HepG2 (cell line): ENCODE data around the gene ZNF331. TPM values are rescaled to one million over a fixed set of nuclear protein-coding genes. Genes with fewer than 3 reads are reported as not detected.

Experiments used
- CAMTA2 ChIP-seq: sonication (generic); formaldehyde crosslinking; IDR thresholded peaks from 2 replicates; pipeline ENCODE4 v1.4.0; 2020; ENCODE audit warnings: mild to moderate bottlenecking, missing genetic modification reagents, borderline replicate concordance
- ELF3 ChIP-seq: IDR thresholded peaks from 2 replicates; pipeline ENCODE4 v1.6.1; 2016; ENCODE audit warnings: missing genetic modification reagents, missing compliant biosample characterization
- FOXC1 ChIP-seq: sonication (generic); formaldehyde crosslinking; IDR thresholded peaks from 2 replicates; pipeline ENCODE4 v1.8.0; 2022; ENCODE audit warnings: mild to moderate bottlenecking, missing genetic modification reagents, borderline replicate concordance
- GABPB1 ChIP-seq: IDR thresholded peaks from 2 replicates; pipeline ENCODE4 v1.6.1; 2016; ENCODE audit warnings: mild to moderate bottlenecking, missing genetic modification reagents, moderate library complexity, missing compliant biosample characterization
- HDAC1 ChIP-seq: sonication (generic); formaldehyde crosslinking; IDR thresholded peaks from 2 replicates; pipeline ENCODE4 v1.5.1; 2020; ENCODE audit warnings: mild to moderate bottlenecking, missing genetic modification reagents
- IKZF1 ChIP-seq: fragments of 450-650 bp; IDR thresholded peaks from 2 replicates; pipeline ENCODE4 v1.7.1; 2016
- MBNL3 ChIP-seq: fragments of 250-450 bp; sonication (Bioruptor Pico); conservative IDR thresholded peaks from 2 replicates; pipeline ENCODE4 v1.8.0; 2022; ENCODE audit warnings: mild to moderate bottlenecking, inconsistent platforms
- MTF1 ChIP-seq: sonication (generic); formaldehyde crosslinking; IDR thresholded peaks from 2 replicates; pipeline ENCODE4 v1.5.0; 2020; ENCODE audit warnings: missing genetic modification reagents
- MZF1 ChIP-seq: sonication (generic); formaldehyde crosslinking; IDR thresholded peaks from 2 replicates; pipeline ENCODE4 v1.8.1; 2023; ENCODE audit warnings: mild to moderate bottlenecking, missing genetic modification reagents, borderline replicate concordance
- POLR2G ChIP-seq: fragments of 200-400 bp; formaldehyde crosslinking; IDR thresholded peaks from 2 replicates; pipeline ENCODE4 v1.6.1; 2018; ENCODE audit warnings: mild to moderate bottlenecking, low read depth, low read length, moderate library complexity
- SALL1 ChIP-seq: sonication (generic); formaldehyde crosslinking; IDR thresholded peaks from 2 replicates; pipeline ENCODE4 v1.8.0; 2022; ENCODE audit warnings: mild to moderate bottlenecking, missing genetic modification reagents
- SP4 ChIP-seq: sonication (generic); formaldehyde crosslinking; IDR thresholded peaks from 2 replicates; pipeline ENCODE4 v1.8.1; 2023; ENCODE audit warnings: mild to moderate bottlenecking, missing genetic modification reagents
- SUZ12 ChIP-seq: fragments of 150-350 bp; IDR thresholded peaks from 2 replicates; pipeline ENCODE4 v1.6.1; 2014; ENCODE audit warnings: low read depth, low read length
- TBX2 ChIP-seq: sonication (generic); formaldehyde crosslinking; IDR thresholded peaks from 2 replicates; pipeline ENCODE4 v1.5.0; 2020; ENCODE audit warnings: missing genetic modification reagents, mild to moderate bottlenecking, borderline replicate concordance
- ZBTB8A ChIP-seq: sonication (generic); formaldehyde crosslinking; IDR thresholded peaks from 2 replicates; pipeline ENCODE4 v1.4.0; 2020; ENCODE audit warnings: mild to moderate bottlenecking, low read depth, missing genetic modification reagents, borderline replicate concordance
- ZC3H4 ChIP-seq: sonication (generic); formaldehyde crosslinking; IDR thresholded peaks from 2 replicates; pipeline ENCODE4 v1.4.0; 2020; ENCODE audit warnings: missing genetic modification reagents, borderline replicate concordance
- ZFP62 ChIP-seq: sonication (generic); formaldehyde crosslinking; IDR thresholded peaks from 2 replicates; pipeline ENCODE4 v1.4.0; 2020; ENCODE audit warnings: missing genetic modification reagents
- ZIK1 ChIP-seq: sonication (generic); formaldehyde crosslinking; IDR thresholded peaks from 2 replicates; pipeline ENCODE4 v1.5.0; 2020; ENCODE audit warnings: mild to moderate bottlenecking, low read depth, missing genetic modification reagents, borderline replicate concordance
- ZNF124 ChIP-seq: sonication (generic); formaldehyde crosslinking; IDR thresholded peaks from 2 replicates; pipeline ENCODE4 v1.4.0; 2020; ENCODE audit warnings: missing genetic modification reagents
- ZNF225 ChIP-seq: sonication (generic); formaldehyde crosslinking; IDR thresholded peaks from 2 replicates; pipeline ENCODE4 v1.4.0; 2020; ENCODE audit warnings: mild to moderate bottlenecking, missing genetic modification reagents
- ZNF260 ChIP-seq: sonication (generic); formaldehyde crosslinking; IDR thresholded peaks from 2 replicates; pipeline ENCODE4 v1.4.0; 2020; ENCODE audit warnings: missing genetic modification reagents, low read depth, mild to moderate bottlenecking, borderline replicate concordance
- ZNF326 ChIP-seq: sonication (generic); formaldehyde crosslinking; IDR thresholded peaks from 2 replicates; pipeline ENCODE4 v1.4.0; 2020; ENCODE audit warnings: missing genetic modification reagents, borderline replicate concordance
- ZNF782 ChIP-seq: sonication (generic); formaldehyde crosslinking; IDR thresholded peaks from 2 replicates; pipeline ENCODE4 v1.4.0; 2020; ENCODE audit warnings: missing genetic modification reagents, mild to moderate bottlenecking, borderline replicate concordance
- polyA plus RNA-seq, 8 experiments: library from polyadenylated mRNA; depleted of rRNA in 3 of 8; stranded (reverse) in 7 of 8; unstranded in 1 of 8; fragments of >200 nt; fragmentation: Illumina TruSeq in 4 of 8; extraction: Trizol in 4 of 8; gene quantifications; 2 replicates each; pipeline versions ENCODE4 v1.2.1 to v1.2.3, GENCODE V29; 2011 to 2016; ENCODE audit warnings: low read depth in 4 of 8, missing spikeins in 1 of 8, mixed read lengths in 1 of 8; ENCODE audit not compliant: insufficient read depth in 1 of 8
- total RNA-seq, 5 experiments: library from RNA; depleted of rRNA; stranded (reverse); fragments of >200 nt; fragmentation: Illumina TruSeq; extraction: Trizol; gene quantifications; 2 replicates each; pipeline ENCODE4 v1.2.3, GENCODE V29; 2016; ENCODE audit warnings: low read depth in 1 of 5
- TF ChIP-seq, protein P1 (sequence below): sonication (generic); formaldehyde crosslinking; IDR thresholded peaks from 2 replicates; pipeline ENCODE4 v1.4.0; 2020; ENCODE audit warnings: mild to moderate bottlenecking, missing genetic modification reagents
- TF ChIP-seq, protein P2 (sequence below): IDR thresholded peaks from 2 replicates; pipeline ENCODE4 v1.6.1; 2012; ENCODE audit warnings: low read depth, low read length, improper control_type of control experiment

Gene ZNF331
- total and polyA plus RNA-seq, 2 of the 13 experiments (the other 11 are each of a cell fraction or from before 2014, with no cell fraction given), result 8.2 to 13.3 TPM

- TF ChIP-seq, protein P1, sequence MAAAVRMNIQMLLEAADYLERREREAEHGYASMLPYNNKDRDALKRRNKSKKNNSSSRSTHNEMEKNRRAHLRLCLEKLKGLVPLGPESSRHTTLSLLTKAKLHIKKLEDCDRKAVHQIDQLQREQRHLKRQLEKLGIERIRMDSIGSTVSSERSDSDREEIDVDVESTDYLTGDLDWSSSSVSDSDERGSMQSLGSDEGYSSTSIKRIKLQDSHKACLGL, result peak; percentile 78; the same call in 1 of the 2 replicates
- TF ChIP-seq GABPB1 (CRISPR knock-in tag), result peak; percentile 57; the same call in 1 of the 2 replicates
- TF ChIP-seq TBX2, result peak; percentile 39; the same call in 1 of the 2 replicates
- no peak; the same call in 1 of the 2 replicates for TF ChIP-seq ZC3H4 (CRISPR knock-in tag)
- peak; percentile 46; the same call in 1 of the 2 replicates for TF ChIP-seq ZNF782
- TF ChIP-seq ZNF260 (CRISPR knock-in tag), result no peak
- TF ChIP-seq ZNF124, result no peak; the same call in 1 of the 2 replicates
- no peak for TF ChIP-seq ZFP62 (CRISPR knock-in tag)
- TF ChIP-seq MZF1 (CRISPR knock-in tag), result no peak
- no peak for TF ChIP-seq ZBTB8A (CRISPR knock-in tag)
- no peak for TF ChIP-seq MBNL3
- TF ChIP-seq ZNF326 (CRISPR knock-in tag), result no peak
- 0 out of 2 replicates have a peak, but pooled peaks have one; percentile 73 for TF ChIP-seq SP4 (CRISPR knock-in tag)
- TF ChIP-seq ELF3 (CRISPR knock-in tag), result no peak
- TF ChIP-seq ZIK1 (CRISPR knock-in tag), result peak; percentile 68; the same call in 1 of the 2 replicates
- no peak; the same call in 1 of the 2 replicates for TF ChIP-seq POLR2G
- TF ChIP-seq SALL1 (CRISPR knock-in tag), result peak; percentile 89
- no peak for TF ChIP-seq CAMTA2 (CRISPR knock-in tag)
- TF ChIP-seq ZNF225 (CRISPR knock-in tag), result no peak
- peak; percentile 34; the same call in 1 of the 2 replicates for TF ChIP-seq SUZ12
- no peak for TF ChIP-seq IKZF1
- no peak for TF ChIP-seq MTF1
- TF ChIP-seq FOXC1 (CRISPR knock-in tag), result no peak
- peak; percentile 91 for TF ChIP-seq HDAC1 (CRISPR knock-in tag)
- TF ChIP-seq, protein P2, sequence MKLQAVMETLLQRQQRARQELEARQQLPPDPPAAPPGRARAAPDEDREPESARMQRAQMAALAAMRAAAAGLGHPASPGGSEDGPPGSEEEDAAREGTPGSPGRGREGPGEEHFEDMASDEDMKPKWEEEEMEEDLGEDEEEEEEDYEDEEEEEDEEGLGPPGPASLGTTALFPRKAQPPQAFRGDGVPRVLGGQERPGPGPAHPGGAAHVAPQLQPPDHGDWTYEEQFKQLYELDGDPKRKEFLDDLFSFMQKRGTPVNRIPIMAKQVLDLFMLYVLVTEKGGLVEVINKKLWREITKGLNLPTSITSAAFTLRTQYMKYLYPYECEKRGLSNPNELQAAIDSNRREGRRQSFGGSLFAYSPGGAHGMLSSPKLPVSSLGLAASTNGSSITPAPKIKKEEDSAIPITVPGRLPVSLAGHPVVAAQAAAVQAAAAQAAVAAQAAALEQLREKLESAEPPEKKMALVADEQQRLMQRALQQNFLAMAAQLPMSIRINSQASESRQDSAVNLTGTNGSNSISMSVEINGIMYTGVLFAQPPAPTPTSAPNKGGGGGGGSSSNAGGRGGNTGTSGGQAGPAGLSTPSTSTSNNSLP, result no peak
Observed at GRCh38 chr19:53537521-53538377, at the start of gene ZNF331 (continued).
